Stimulated activated CD4-positive, alpha-beta T cell treated with anti-CD3 and anti-CD28 coated beads, Interleukin-12 subunit alpha, Interleukin-12 subunit beta, amount 100 ng/mL, for 48 hours (primary cell): Measurements from ENCODE around the gene GDPD2.
"Not testable (repeated sequence)": the region's sequence is repeated elsewhere in the genome, so short reads cannot be mapped to it uniquely, and the experiment has no call there.

Experiments used
- DNase-seq, 3 donors: peaks; one replicate each; pipeline ENCODE4 v3.0.0-alpha.2; 2020; ENCODE audit warnings: low read depth in 2 of 3, low spot score in 1 of 3

Gene GDPD2, protein sequence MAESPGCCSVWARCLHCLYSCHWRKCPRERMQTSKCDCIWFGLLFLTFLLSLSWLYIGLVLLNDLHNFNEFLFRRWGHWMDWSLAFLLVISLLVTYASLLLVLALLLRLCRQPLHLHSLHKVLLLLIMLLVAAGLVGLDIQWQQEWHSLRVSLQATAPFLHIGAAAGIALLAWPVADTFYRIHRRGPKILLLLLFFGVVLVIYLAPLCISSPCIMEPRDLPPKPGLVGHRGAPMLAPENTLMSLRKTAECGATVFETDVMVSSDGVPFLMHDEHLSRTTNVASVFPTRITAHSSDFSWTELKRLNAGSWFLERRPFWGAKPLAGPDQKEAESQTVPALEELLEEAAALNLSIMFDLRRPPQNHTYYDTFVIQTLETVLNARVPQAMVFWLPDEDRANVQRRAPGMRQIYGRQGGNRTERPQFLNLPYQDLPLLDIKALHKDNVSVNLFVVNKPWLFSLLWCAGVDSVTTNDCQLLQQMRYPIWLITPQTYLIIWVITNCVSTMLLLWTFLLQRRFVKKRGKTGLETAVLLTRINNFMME

DNA sequence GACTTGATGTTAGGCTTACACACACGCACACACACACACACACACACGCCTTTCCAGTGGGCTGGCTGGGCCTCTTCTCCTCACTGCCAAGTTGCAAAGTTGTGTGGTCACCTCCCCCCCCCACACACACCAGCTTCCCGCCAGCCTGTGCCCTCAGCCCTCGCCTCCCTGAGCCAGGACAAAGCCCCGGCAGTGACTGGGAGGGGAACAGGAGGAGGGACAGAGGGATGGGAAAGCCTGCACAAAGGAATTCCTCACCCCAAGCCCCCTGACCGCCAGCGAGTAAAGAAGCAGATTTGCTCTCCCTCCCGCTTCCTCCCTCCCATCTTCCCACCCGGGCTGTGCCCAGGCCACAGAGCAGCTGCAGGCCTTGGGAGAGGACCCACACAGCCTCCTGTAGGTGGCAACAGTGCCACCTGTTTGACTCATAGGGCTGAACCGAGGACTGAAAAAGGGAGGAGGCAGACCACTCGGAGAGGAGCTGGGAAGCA lies at the start of gene GDPD2:
TSS of gene GDPD2 (plus strand) at position 464 of the 491 bp plus-strand sequence. CDS start 1,671 bp downstream, outside the sequence.
- no peak for DNase-seq

DNA sequence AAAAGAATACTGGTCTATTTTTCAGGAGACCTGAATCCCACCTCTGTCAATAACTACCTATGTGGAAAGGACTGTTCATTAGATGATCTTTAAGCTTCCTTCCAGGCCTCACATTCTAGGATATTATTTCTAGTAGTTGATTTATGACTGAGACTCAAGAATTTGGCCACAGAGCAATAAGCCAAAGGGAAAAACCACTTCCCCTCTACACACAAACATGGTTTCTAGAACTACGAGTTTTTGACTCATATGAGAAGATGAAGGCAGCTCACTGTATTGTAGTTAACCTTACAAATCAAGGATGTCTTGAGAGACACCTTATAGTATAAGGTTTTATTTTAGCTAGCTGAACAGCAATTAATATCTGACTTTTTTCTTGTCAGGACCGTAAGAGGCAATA lies 36.9 kb upstream of the GDPD2 start:
- DNase-seq: no peak

DNA sequence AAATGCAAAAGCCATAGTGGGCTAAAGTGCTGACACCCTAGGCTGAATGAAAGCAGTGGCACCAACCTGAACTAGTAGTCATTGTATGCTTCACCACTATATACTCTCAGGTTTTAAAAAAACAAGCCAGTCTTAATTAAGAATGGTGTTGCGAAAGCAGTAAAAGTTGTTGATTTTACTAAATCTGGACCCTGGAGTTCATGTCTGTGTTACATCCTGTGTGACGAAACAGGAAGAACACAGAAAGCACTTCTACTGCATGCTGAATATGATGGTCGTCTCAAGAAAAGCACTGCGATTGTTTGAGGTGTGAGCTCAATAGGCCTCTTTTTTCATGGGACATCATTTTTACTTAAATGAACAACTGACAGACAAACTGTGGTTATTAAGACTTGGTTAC lies 24.2 kb upstream of the GDPD2 start:
- no peak for DNase-seq

DNA sequence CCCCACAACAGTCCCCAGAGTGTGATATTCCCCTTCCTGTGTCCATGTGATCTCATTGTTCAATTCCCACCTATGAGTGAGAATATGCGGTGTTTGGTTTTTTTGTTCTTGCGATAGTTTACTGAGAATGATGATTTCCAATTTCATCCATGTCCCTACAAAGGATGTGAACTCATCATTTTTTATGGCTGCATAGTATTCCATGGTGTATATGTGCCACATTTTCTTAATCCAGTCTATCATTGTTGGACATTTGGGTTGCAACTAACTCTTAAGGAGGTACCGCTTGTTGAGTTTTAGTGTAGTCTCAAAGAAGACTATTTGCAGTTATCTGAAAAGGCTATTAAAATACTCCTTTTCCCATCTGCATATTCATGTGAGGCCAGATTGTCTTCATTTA lies 22.9 kb upstream of the GDPD2 start:
- DNase-seq: not testable (repeated sequence)

DNA sequence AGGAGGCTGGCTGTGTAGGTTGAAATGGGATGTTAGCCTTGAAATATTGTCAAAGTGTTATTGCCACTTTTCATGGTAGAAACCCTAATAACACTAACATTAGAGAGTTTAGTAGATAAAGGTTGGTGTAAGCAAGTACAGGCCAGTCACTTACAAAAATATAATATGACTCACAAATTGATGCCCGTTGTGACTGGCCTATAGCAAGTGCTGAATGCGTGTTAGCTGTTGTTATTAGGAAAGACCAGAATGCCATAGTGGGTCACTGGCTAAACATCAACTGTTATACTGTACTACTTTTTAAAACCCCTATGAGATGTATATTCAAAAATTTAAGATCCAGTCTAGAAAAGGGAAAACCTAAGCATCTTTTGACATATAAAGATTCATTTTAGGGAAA lies 20.4 kb upstream of the GDPD2 start:
- DNase-seq: no peak

DNA sequence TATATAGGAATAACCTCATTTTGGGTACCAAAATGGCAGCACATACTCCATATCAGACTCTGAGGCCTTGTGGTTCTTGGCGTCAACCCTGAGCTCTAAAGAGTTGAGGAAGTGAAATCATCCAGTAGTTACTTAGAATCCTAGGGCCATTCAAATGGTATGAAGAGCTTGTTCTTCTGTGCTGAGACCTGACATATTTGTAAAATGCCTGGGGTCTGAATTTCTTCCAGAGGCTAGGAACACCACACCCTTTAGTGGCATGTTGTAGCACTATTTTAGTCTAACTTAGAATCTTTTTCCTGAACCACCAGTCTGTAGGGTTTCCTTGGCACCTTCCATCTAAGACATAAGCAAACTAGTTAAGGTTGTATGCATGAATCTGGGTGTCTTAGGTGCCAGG lies 18.1 kb upstream of the GDPD2 start:
- no peak for DNase-seq

DNA sequence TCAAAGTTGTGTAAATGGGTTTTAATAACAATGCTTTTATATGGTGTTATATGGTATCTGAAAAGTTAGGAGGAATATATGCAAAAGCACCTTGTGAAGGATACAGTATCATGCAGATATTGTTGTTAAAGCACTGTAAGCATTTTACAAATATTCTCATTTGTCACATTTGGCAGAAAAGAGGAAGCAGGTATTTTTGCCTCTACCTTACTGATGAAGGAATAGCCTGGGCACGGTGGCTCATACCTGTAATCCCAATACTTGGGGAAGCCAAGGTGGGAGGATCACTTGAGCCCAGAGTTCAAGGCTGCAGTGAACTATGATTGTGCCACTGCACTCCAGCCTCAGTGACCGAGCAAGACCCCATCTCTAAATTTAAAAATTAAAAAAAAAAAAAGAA lies 12.2 kb upstream of the GDPD2 start:
- DNase-seq: no peak

DNA sequence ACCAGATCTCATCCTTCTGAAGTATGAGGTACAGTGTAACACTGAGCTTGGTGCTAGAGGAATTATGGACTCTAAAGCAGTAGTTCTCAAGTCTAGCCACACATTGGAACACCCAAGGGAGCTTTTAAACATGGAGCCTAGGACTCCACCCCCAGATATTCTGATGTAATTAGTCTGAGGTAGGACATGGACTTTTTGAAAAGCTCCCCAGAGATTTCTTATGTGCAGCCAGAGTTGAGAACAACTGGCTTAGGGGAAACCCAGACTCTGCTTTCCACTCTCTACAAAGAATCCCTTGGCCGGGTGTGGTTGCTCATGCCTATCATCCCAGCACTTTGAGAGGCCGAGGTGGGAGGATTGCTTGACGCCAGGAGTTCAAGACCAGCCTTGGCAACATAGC lies 11.6 kb upstream of the GDPD2 start:
- DNase-seq: no peak

DNA sequence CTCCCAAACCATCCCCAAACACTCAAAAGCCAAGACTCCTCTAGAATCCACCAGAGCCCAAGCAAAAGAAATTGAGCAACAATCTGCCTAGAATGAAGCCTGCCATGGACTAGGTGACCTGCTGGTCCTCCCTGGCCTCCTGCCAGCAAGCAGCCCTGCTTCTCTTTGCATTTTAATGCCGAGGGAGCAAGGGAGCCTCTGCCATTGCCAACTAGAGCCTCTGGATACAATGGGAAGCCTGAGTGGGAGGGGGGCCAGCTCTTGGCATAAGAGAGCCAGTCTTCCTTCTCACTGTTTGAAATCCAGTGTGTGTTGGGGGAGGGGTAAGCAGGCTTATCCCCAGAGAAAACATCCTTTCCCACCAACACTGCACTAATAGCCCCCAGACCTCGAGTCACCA lies 1.5 kb upstream of the GDPD2 start:
- no peak for DNase-seq

DNA sequence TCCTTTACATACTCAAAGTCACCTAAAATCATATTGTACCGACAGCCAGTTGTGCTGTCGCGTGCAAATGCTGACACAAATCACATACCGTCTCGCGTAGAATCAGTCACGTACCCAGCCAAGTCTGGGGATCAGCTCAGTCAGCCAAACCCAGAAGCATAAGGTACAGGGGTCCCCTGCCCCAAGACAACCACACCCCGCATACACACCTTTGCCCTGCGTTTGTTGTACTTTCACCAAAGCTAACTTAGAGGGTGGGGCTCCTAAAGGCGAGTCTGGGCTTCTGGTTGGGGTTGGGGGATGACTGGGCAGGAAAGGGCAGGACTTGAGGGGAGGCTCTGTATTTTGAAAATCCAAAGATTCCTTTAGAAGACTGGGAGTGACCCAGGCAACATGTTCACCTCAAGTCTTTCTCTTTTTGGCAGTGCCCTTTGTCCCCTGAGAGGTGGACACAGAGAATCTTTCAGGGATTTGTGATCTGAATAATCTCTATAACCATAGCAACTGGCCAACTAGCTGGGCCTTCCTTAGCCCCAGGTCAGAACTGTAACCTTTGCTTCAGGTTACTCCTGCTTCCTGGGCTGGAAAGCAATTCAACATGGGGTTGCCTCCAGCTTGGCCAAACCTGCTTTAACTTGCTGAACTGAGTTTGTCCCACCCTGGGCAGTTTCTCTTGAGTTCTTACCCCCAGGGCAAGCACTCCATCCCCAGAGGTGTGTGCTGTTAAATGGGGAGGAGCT lies 992 bp downstream of the GDPD2 start:
- DNase-seq: no peak

DNA sequence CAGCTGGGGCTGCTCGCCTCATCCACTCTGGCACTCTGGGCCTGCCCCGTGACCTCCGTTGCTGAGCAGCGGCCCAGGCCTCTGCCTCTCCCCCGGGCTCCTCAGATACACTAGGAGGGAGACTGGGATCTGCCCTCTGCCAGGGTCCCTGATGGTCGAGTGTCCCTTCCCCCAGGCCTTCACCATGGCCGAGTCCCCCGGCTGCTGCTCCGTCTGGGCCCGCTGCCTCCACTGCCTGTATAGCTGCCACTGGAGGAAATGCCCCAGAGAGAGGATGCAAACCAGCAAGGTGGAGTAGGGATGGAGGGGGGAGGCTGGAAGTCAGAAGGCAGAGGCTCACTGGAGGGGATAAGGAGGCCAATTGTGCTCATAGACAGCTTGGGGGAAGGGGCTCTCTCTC lies 1.7 kb downstream of the GDPD2 start:
- DNase-seq: no peak

DNA sequence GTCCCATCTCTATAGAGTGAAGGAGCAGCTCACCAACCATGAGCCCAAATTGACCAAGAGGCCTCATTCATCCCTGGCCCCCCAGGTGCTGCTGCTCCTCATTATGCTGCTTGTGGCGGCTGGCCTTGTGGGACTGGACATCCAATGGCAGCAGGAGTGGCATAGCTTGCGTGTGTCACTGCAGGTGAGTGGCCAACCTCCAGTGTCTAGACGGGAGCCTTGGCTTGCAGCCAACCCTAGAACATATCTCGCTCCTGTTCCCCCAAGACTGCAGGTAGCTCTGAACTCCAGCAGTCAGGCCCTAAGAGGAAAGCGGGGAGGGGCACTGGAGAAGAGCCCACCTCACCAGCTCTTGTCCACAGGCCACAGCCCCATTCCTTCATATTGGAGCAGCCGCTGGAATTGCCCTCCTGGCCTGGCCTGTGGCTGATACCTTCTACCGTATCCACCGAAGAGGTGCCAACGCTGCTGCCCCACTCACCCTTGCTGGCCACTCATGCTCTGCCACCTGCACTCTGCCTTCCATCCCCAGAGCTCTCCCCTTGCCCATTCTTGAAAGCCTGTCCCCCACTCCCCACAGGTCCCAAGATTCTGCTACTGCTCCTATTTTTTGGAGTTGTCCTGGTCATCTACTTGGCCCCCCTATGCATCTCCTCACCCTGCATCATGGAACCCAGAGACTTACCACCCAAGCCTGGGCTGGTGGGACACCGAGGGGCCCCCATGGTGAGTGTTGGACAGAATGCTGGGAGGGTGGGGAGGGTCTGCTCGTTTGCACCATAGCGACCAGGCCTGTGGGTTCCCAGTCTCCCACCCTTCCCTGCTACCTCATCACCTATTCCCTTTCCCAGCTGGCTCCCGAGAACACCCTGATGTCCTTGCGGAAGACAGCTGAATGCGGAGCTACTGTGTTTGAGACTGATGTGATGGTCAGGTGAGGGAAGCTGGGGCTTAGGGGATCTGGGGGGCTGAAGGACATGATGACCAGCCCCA lies 3.5 kb downstream of the GDPD2 start:
- no peak for DNase-seq

DNA sequence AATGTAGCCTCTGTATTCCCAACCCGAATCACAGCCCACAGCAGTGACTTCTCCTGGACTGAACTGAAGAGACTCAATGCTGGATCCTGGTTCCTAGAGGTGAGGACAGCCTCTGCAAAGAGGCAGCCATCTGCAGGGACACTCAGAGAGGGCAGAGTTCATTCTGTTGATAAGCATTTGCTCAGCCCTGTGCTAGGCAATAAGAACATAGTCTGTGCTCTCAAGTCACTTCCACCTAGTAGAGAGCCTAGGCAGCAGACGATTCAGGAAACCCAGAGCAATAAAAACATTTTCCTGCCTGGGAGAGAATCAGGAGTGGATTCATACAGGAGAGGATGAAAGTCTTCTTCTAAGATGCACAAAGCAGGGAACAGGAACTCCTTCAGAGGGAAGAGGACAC lies 4.3 kb downstream of the GDPD2 start:
- DNase-seq: no peak

DNA sequence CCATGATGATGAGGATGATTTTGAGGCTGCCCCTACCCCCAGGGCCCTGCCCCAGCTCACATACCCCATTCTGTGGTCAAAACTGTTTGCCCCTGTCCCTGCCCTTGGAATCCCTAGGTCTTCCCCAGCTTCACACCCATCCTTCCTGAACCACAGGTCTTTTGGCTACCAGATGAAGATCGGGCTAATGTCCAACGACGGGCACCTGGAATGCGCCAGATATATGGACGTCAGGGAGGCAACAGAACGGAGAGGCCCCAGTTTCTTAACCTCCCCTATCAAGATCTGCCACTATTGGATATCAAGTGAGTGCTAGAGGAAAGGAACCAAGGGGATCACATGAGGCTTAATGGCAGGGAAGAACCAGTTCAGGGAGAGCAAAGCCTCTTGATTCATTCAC lies 6.6 kb downstream of the GDPD2 start:
- DNase-seq: no peak

DNA sequence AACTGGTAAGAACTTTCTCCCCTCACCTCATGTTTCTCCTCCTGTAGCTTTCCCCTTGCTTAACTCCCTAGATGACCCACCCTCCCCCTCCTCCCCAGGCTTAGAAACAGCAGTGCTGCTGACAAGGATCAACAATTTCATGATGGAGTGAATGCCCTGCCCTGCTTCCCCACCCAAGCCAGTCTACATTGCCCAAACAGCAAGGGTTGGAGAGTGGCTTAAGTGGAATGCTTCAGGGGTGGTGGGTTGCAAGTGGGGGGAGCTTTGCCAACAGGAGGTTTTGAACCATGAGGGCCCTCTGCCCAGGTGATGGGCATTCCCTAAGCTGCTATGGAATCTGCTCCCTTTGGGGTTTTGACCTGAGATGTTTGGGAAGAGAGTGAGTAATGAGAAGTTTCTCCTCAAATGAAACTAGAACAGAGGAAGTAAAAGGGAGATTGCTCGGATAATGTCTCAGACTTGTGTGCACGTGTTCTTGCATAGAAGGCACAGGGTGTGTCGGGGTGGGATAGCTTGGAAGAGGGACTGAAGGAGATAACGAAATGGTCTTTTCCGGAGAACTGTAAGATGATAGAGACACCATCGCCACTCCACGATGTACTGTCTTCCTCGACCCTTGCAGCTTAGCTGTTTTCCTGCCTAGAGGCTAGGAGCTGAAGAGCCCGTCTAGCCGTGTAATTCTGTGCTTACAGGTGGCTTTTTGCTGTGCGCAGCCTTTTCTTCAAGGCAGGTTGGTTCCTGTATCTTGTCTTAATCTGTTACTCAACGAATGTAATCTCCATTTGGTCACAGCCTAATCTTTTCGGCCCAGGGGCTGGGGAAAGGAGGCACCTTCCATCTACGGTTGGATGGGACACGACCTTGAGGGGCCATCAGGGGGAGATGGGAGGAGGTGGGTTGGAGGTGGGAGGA lies 10.1 kb downstream of the GDPD2 start:
- no peak for DNase-seq

DNA sequence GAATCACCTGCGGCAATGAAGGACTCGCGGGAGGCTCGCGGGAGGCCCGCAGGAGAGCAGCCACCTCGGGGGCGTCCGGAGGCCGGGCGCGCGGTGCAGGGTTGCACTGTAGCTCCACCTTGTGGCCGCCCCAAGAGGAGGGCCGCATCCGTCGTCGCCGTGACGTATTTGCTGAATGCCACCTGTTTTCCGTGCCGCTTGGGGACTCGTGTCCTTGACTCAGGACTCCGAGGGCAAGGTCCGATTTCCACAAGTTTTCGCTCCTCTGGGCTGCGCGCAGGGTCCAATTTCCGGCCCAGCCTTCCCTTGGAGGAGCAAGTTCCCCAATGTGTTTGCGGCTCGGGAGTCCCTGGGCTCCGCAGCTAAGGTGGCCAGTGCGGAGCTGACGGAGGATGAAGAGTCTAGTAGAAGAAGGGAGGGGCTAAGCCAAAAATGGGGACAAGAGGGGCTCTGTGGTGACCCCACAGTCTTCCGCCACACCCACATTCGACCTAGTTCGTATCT lies 10.8 kb downstream of the GDPD2 start:
- peak; percentile 49 to 62 (median 57) for DNase-seq

DNA sequence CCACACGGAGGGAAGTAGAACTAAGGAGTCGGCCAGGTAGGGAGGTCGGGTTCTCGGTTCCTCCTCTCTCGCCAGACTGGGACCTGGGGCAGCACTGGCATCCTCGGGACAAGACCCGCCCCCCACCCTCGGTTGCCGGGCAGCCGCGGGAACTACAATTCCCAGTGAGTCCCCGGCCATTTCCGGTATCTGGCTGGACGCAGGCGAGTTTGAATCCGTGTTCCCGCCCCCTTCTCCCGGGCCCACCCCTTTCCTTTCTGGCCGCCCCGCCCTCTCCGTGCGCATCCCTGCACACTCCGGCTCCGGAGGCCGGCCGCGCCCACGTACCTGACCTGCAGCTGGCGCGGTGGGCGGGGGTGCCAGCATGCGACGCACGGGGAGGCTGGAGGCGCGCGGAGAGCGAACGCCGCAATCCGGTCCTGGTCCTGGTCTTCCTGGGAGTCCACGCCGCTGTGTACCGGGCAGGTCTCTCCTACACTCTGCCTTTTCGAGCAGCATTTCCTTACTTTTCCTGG lies 11.3 kb downstream of the GDPD2 start:
- DNase-seq: peak; percentile 44 to 69 (median 50)

DNA sequence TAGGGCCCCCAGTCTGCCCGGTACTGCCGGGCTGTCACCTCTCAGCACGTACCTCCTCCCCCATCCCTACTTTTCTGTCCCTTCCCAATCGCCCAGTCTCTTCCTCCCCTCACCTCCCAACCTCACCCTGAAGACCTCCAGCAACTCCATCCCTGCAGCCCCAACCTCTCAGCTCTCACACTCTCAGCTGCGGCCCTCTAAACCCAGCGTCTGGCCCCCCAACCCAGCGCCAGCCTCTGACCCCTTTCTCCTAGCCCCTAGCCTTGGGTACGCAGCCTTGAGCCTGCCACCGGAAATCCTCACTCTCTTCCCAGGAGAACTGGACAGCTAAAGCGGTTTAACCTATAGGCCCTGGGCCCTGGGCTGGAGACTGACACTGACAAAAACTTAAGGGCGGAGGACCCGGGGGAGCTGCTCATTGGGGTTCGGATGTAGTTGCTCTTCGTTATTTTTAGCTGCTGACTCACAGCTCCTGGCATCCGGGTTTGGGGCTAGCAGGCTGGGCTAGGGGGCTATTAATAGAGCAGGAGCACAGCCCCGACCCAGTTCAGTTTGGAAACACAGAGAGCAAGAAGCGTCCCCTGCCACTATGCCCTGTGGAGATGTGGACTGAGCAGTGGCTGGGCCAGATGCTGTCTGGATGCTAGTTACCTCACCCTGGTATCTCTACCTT lies 11.9 kb downstream of the GDPD2 start:
- DNase-seq: no peak

DNA sequence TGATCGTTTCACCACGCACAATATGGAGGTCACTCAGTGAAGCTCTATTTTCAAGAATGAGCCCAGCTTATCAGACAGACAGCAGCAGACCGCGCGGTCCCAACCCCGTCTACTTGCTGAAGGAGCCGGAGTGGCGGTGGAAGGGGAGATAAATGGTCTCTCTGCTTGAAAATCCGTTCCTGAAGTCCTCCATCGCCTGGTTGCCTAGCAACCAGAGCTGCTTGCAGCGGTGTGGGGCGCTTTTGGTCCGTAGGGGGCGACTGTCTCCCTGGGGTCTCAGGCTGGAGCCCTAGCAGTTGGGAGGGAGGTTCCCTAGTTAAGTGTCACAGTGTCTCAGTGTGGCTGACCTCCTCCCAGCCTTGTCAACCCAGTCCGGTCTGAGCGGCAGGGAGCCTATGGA lies 13.2 kb downstream of the GDPD2 start:
- no peak for DNase-seq
